ENCODE data around the gene SLC49A3.
"Not testable (repeated sequence)": the region's sequence is repeated elsewhere in the genome, so short reads cannot be mapped to it uniquely, and the experiment has no call there.

Gene SLC49A3

DNA sequence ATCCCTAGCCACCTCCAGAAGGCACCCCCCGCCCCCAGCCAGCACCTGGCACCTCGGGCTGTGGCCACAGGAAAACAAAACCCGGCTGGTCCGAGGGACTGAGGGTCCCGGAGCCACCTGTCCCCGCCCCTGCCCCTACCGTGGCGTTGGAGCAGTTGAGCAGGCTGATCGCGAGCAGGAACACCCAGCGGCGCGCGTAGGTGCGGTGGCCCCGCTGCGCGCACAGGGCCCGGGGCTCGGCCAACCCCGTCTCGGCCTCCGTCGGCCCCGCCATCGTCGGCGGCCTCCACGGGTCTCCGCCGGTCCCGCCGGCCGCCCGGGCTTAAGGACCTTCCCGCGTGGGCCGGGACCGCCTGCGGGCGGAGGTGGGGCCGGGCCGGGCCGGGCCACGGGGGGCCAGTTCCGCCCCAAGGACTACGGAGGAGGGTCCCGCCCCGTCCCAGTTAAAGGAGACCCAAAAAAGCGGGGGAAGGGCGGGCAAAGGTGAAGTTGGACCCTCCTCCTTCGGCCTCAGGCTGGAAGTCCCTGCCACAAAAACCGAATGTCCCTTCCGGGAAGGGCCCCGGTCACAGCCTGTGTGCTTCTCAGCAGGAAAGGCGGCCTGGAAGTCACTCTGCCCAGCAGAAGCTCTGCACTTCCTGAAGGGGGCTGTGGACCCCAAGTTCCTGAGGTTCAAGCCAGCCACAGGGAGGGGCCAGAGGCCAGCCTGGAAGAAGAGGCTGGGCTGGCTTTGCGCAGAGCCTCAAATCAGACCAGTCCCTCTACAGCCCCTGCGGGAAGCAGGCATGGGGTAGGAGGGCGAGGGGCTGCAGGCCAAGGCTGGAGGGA, at the start of gene SLC49A3:
Gene SLC49A3, minus strand, starts transcription at position 298 of the 828 bp plus-strand sequence. Its CDS starts 24 bp downstream, at position 274.
- DNase-seq: no peak

DNA sequence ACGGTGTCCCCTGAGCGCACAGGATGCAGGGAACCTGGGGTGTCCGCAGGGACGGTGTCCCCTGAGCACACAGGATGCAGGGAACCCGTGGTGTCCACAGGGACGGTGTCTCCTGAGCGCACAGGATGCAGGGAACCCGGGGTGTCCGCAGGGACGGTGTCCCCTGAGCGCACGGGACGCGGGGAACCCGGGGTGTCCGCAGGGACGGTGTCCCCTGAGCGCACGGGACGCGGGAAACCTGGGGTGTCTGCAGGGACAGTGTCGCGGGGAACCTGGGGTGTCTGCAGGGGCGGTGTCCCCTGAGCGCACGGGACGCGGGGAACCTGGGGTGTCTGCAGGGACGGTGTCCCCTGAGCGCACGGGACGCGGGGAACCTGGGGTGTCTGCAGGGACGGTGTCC, 47.6 kb upstream of the SLC49A3 start:
- not testable (repeated sequence) for DNase-seq

DNA sequence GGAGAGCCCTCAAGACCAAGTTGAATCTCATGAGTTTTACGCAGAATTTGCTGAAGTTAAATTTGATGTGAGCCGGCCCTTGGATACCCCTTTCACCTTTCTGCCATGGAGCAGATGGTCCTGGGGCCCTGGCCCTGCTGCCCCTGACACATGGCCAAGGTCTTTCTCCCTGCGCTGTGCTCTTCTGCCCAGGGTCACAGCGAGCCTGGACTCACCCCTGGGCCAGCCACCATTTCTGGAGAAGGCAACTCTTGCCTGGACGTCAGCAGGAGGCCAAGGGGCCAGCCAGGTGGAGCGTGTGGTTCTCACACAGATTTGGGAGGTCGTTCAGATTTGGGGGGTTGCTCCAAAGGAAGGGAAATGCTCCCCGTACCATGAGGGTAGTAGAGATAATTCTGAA, 46.6 kb upstream of the SLC49A3 start:
- no peak for DNase-seq

DNA sequence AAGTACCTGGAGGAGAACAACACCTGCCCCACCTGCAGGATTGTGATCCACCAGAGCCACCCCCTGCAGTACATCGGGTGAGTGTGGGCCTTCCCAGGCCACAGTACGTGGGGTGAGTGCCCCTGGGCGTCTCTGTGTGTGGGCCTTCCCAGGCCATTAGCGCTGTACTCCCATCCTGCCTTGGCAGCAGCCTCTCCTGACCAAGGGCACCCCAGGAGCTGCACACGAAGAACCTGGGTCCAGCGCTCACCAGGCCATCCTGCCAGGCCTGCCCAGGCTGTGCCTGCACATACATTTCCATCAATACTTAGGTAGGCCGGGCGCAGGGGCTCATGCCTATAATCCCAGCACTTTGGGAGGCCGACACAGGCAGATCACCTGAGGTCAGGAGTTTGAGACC, 46.0 kb upstream of the SLC49A3 start:
- no peak for DNase-seq

DNA sequence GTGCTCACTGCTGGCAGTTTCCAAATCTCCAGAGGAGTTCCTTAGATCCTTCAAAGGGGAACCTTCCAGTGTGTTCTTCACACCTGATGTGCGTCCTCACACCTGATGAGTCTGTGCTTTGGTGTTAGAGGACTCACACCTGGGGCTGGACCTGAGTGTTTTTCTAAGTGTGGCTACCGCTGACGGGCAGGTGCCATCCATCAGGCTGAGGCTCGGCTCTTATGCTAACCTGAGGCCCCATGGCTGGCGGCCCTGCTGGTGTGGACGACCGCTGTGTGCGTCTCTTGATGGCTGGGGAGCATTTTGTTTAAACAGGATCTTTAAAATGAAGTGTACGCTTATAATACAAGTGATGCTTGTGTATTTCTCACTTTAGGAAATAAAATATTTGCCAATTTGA, 45.1 kb upstream of the SLC49A3 start:
- no peak for DNase-seq

DNA sequence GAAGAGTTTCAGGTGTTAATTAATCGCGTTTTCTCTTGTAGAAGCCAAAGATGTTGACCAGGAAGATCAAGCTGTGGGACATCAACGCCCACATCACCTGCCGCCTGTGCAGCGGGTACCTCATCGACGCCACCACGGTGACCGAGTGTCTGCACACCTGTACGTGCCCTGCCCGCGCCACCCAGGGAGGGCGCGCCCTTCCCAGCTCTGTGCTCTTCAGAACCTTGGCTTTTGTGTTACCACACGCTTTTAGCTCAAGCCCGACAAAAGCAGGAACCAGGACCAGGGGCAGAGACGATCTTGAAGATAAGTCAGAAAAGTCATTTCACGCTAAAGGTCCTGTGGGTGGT, 44.7 kb upstream of the SLC49A3 start:
- DNase-seq: no peak

DNA sequence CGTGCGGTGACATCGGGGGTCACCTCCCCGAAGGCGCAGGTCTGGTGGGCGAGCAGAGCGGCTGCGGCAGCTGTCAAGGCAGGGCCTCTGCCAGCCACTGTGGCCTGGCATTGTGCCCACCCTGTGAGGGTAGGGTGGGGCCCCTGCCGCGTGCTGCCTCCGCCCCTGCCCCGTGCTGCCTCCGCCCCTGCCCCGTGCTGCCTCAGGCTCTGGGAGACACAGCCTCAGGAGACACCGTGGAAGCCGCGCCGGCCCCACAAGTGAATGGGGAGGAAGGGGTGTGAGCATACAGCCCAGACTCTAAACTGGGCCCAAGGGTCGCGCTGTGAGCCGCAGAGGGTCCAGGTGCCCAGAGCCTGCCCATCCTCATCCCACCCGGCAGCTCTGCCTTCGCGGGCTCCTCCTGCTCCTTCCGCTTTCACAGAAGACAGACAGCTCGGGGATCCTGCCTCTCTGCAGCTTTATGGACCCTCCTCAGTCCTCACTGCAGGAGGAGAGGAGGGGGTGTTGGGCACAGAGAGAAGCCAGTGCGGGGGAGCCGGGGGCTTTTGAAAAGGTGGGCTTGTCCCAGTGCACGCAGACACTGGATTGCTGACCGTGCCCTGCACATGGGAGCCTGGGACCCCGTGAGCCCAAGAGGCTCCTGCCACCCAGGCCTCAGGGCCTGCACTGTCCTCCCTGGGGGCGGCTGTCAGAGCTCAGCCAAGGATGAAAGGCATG, 44.1 kb upstream of the SLC49A3 start:
- no peak for DNase-seq

DNA sequence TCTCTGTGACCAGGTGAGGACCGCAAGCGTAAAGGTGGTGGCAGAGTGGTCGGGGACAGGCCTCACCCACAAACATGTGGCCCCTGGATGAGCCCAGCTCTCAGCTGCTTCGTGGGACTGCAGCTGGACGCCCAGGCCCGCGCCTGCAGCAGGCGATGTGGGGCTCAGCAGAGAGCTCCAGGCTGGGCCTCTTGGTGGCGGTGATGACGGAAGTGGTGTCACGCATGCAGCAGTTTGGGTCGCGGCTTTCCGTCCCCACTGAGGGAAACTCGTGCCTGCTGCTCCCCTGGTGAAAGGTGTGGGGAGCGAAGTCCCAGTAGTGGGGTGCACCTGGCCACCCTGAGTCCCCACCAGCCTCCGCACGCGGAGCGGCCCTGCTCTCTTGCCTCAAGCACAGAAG, 43.5 kb upstream of the SLC49A3 start:
- DNase-seq: no peak

DNA sequence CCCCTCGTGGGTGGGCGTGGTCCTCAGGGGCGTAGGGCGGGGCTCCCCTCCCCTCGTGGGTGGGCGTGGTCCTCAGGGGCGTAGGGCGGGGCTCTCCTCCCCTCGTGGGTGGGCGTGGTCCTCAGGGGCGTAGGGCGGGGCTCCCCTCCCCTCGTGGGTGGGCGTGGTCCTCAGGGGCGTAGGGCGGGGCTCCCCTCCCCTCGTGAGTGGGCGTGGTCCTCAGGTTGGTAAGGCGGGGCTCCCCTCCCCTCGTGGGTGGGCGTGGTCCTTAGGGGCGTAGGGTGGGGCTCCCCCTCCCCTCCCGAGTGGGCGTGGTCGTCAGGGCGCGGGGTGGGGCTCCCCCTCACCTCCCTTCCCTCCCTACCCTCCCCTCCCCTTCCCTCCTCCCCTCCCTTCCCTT, 43.0 kb upstream of the SLC49A3 start:
- DNase-seq: not testable (repeated sequence)

DNA sequence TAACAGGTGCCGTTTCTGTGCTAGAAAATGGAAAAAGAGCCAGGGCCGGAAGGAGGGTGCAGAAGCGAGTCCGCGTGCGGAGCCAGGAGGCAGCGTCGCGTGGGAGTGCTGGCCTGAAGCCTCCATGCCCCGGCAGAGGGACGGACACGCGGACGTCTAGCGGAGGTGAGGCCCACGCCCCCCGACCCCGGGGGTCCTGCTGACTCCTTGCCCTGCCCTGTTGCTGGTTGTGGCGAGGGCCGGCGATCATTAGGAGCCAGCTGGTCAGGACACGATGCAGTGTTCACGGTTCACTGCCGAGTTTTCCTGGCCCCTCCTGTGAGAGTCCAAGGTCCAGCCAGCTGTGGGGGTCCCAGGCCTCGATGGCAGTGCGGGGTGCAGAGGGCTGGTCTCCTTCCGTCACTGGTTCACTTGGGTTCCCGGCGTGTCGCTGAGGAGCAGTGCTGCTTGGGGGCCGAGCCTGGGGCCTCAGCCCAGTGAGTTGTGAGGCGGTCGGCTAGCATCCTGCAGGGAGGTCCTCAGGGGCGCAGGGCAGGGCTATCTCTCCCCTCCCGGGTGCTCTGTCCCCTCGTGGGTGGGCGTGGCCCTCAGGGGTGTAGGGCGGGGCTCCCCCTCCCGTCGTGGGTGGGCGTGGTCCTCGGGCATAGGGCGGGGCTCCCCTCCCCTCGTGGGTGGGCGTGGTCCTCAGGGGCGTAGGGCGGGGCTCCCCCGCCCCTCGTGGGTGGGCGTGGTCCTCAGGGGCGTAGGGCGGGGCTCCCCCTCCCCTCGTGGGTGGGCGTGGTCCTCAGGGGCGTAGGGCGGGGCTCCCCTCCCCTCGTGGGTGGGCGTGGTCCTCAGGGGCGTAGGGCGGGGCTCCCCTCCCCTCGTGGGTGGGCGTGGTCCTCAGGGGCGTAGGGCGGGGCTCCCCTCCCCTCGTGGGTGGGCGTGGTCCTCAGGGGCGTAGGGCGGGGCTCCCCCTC, 42.3 kb upstream of the SLC49A3 start:
- DNase-seq: not testable (repeated sequence)

DNA sequence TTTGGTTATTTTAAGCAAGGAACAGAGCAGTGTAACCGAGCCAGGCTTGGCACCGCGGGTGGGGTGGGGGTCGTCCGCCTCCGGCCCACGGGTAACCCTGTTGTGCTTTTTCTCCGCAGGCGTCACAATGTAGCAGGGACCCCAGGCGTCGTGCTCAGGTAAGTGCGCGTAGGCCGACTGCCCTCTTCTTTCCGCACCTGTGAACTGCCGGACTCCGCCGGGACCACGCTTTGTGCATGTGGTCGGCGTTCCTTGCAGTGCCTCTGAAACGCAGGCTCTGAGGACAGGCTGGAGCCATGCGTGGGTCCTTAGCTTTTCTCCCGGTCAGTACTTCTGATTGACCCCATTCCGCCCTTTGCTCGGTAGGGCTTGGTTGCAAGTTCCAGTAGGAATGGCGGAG, 41.6 kb upstream of the SLC49A3 start:
- DNase-seq: no peak

DNA sequence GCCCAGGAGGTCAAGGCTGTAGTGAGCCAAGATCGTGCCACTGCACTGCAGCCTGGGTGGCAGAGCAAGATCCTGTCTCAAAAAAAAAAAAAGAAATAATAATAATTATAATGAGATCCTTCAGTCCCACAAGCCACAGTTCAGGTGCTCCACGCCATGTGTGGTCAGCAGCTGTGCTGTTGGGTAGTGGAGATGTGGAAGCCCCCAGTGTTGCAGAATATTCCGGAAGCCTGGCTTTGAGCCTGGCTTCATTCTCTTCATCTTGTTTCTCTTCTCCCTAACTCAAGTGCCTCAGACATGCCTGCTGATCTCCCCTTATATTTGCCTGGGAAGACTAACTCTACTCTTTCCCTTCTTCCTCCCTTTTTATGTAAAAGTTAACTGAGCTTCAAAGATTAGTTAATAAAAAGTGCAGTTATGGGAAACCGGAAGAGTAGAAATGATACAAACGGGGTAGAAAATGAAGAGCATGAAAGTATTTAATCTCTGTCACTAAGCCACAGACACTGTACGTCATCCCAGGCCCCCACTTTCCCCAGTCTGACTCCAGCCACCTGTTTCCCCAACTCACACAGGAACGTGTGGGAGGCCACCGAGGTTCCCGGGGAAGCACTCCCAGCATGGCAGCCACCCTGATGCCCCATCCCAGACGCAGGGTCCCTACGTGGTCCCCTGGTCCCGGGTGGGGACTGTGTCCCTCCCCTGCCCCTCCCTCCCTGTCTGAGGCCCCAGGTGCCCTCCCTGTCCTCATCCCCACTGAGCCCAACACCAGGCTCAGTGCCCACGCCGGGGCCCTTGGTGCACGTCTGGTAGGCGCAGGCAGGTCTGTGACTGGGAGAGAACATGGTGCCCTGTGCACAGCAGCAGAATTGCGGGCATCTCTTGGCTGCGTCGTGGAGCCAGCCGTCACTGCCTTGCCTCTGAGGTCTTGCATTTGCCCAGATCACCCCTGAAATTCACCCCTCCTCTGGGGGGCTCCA, 40.7 kb upstream of the SLC49A3 start:
- no peak for DNase-seq

DNA sequence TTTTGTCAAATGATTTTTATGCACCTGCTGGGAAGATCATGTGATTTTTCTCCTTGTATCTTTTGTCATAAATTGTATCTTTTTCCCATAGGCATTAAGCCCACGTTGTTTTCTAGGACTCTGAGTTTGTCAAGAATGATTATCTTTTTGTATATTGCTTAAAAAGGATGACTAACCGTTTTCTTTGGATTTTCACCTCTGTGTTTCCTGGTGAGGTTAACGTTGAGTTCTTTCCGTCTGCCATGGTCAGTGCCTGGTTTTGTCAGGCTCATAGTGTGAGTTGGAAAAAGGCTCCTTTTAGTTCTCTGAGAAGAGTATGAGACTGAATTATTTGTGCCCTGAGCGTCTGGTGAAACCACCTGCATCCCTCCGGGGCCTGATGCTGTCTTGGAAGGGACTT, 38.6 kb upstream of the SLC49A3 start:
- DNase-seq: no peak

DNA sequence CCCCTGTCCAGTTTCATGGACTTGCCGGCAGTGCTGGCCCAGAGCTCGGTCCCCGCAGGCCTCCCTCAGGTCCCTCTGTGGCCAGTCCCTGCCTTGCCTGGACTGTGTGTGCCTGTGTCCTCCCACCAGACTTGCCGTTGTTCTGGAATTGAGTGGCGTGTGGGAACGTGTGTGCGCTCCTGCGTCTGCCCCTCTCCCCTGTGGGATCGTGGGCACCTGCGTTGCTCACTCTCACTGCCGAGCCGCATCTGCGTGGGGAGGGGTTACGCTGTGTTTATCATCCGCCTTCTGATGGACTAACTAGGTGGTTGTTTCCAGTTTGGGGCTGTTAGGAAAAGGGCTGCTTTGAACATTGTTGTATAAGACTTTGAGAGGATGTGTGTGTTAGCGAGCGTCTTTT, 37.9 kb upstream of the SLC49A3 start:
- no peak for DNase-seq

DNA sequence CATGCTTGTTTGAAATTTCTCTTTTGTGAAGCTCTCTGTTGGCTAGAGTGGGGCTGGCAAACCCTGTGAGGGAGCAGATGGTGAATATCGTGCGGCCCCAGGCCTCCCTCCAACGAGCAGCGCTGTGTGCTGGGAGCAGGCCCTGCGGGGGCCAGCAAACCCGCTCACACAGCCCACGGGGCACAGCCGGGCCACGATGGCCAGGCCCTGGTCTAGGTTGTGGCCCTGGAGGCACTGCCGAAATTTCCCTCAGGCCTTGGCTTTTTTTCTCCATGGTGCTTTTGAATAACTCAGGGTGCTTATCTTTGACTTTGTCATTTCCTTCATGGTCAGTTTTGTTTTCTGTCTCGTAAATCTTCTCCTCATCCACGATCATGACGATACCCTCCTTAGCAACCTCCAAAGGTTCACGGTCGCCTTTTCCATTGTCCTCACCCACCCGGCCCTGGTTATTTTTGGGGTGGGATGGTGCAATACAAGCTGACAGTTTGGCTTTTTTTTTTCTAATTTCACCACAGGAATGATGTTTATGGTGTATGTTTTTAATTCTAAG, 37.4 kb upstream of the SLC49A3 start:
- DNase-seq: no peak

DNA sequence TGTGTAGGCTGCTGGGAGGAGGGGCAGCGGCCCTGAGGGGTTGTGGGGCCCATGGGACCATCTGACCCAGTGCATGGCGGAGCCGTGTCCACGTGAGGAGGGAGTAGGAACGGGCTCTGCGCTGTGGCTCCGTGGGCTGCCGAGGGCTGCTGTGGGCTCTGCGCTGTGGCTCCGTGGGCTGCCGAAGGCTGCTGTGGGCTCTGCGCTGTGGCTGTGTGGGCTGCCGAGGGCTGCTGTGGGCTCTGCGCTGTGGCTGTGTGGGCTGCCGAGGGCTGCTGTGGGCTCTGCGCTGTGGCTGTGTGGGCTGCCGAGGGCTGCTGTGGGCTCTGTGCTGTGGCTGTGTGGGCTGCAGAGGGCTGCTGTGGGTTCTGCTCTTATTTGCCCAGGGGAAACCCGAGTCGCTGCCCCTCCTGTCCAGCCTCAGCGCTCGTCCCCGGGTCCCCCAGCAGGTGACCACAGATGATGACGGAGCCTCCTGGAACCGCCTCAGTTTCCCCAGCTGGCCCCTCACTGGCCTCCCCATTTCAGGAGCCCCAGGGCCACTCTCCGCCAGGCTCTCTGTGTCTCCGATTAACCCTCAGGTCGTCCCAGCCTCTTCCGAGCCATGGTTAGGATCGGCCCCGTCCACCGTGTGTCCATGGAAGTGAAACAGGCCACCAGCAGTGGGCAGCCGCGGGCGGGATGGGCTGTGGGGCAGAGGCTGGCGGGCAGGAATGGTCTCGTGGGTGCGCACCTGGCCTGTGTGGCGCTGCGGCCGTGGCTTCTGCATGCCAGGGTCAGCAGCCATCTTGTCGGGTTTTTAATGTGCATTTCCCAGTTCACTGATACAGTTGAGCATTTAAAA, 36.7 kb upstream of the SLC49A3 start:
- DNase-seq: no peak

DNA sequence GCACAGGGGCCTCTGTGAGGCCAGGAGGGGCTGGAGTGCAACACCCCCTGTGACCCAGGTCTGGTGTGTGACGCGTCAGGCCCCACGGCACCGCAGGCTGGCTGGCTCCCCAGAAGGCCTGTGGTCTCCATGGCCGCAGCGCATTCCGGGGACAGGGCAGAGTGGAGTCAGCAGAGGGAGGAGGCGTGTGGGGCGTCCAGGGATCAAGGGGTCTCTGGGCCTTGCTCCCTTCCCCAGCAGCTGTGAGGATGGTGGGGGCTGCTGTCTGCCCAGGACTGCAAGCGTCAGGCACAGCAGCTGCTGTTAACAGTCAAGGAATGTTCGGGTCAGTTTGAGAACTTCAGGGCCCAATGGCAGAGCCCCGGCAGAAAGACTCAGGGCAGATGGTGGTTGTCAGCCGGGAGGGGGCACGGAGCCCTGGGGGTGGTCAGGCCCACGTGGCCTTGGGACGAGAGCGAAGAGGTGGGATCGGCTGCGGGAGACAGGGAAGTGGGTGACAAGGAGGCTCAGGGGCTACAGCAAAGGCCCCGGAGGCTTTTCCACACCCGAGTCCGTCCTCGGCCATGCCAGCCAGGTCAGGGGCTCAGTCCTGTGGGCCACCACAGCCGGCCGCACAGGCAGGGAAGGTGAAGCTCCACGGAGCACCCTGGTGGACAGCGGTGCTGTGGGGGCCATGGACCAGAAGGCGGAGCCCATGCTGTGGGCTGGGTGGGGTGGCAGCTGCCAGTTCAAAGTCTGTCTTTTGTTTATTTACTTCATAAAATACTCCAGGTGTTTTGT, 35.0 kb upstream of the SLC49A3 start:
- DNase-seq: no peak

DNA sequence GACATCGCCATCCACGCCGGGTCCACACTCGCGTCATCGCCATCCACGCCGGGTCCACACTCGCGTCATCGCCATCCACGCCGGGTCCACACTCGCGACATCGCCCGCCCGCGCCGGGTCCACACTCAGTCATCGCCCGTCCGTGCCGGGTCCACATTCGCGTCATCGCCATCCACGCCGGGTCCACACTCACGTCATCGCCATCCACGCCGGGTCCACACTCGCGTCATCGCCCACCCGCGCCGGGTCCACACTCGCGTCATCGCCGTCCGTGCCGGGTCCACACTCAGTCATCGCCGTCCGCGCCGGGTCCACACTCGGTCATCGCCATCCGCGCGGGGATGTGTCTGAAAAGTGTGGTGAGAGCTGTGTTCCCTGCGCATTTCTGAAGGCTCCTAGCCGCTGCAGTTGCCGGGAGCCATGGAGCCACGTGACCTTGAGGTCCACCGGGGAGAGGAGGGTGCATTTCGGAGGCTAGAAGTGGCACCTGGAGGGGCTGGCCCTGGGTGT, 34.0 kb upstream of the SLC49A3 start:
- DNase-seq: no peak

DNA sequence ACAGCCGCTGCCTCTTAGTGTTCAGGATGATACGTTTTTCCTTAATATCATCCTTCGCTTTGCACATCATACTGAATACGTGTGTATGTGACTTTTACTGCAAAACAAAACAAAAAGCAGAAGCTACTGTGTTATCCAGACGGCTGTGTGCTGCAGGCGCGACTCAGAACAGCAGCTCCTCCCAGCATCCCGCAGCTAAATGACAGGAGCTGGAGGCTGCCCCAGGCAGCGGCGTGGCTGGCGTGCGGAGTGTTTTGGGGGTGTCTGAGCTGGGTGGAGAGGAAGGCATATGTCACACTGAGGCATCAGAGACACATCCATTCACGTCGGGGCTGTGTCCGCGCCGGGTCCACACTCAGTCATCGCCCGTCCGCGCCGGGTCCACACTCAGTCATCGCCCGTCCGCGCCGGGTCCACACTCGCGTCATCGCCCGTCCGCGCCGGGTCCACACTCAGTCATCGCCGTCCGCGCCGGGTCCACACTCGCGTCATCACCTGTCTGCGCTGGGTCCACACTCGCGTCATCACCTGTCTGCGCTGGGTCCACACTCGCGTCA, 33.3 kb upstream of the SLC49A3 start:
- no peak for DNase-seq
